WI38 (cell line): ENCODE results near the gene KCNJ12.

ENCODE experiments used
- H3K4me3 ChIP-seq: 2 replicates; pipeline ENCODE4 v1.5.1; 2011; ENCODE audit warnings: low read depth, mild to moderate bottlenecking, control low read depth, low read length
- TF ChIP-seq, protein P1 (sequence below): IDR thresholded peaks from 2 replicates; pipeline ENCODE4 v1.5.1; 2012; ENCODE audit warnings: low read depth, mild to moderate bottlenecking, control low read depth, low read length

The KCNJ12 gene

DNA sequence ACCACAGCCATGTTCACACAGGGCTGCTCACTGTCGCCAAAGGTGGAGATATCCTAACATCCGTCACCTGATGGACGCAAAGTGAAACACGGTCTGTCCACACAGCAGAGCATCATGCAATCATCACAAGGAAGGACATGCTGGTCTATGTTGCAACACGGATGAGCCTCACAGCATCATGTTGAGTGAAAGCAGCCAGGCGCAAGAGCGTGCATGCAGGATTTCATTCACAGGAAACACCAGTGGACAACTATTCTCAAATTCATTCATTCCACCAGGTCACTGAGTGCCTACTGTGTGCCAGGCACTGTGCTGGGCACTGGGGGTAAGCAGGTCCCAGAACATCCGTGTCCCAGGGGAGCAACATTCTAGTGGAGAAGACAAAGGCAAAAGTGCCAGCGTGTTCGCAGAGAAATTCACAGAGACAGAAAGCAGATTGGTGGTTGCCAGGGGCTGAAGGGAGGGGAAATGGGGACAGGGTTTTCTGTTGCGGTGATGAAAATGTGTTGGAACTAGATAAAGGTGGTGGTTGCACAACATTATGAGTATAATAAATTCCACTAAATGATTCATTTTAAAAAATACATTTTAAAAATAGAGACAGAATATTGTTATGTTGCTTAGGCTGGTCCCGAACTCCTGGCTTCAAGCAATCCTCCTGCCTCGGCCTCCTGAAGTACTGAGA is 22.7 kb upstream of the KCNJ12 start:
- no peak overlapping the region for H3K4me3 ChIP-seq
- TF ChIP-seq, protein P1, sequence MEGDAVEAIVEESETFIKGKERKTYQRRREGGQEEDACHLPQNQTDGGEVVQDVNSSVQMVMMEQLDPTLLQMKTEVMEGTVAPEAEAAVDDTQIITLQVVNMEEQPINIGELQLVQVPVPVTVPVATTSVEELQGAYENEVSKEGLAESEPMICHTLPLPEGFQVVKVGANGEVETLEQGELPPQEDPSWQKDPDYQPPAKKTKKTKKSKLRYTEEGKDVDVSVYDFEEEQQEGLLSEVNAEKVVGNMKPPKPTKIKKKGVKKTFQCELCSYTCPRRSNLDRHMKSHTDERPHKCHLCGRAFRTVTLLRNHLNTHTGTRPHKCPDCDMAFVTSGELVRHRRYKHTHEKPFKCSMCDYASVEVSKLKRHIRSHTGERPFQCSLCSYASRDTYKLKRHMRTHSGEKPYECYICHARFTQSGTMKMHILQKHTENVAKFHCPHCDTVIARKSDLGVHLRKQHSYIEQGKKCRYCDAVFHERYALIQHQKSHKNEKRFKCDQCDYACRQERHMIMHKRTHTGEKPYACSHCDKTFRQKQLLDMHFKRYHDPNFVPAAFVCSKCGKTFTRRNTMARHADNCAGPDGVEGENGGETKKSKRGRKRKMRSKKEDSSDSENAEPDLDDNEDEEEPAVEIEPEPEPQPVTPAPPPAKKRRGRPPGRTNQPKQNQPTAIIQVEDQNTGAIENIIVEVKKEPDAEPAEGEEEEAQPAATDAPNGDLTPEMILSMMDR, result no peak

DNA sequence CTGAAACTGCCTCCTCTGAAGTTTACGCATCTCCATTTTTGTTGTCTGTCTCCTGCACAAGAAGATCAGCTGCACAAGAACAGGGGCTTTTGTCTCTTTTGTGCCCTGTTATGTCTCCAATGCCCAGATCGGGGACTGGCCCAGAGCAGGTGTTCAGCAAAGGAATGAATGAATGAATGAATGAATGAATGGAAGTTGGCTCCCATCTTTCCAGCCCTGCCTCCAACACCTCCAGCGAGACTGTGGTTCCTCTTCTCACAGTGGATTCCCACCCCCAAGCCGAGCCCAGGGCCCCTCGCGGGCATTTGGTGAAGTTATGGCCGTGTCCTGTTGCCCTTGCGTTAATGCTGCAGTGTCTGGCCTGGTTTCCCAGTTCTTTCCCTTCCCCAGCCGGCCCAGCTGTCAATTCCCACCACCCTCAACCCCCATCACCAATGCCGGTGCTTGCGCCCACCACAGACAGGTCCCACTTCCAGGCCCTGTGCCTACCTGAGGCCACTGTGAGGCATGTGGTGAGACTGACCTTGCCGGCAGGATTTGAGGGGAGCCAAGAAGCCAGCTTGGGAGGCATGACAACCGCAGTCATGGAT is 21.3 kb upstream of the KCNJ12 start:
- H3K4me3 ChIP-seq, result no peak overlapping the region
- TF ChIP-seq, protein P1, result no peak

DNA sequence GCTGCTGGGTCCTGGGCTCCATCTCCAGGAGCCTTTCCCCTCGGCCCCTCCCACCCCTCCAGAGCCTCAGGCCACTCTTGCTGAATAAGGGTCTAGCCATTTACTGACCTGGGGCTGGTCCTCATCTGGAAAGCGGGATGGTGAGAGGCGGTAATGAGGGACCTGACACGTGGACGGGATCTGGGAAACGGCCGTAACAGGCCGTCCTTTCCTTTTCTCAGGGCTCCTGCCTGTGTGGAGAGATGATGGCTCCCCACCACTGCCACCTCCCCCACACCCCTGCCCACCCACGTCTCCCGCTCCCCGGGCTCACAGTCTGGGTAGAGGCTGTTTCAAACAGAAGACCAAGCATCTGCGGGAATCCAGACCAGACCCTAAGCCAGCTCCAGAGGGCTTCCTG is 20.6 kb upstream of the KCNJ12 start:
- TF ChIP-seq, protein P1, result no peak
- no peak overlapping the region for H3K4me3 ChIP-seq

DNA sequence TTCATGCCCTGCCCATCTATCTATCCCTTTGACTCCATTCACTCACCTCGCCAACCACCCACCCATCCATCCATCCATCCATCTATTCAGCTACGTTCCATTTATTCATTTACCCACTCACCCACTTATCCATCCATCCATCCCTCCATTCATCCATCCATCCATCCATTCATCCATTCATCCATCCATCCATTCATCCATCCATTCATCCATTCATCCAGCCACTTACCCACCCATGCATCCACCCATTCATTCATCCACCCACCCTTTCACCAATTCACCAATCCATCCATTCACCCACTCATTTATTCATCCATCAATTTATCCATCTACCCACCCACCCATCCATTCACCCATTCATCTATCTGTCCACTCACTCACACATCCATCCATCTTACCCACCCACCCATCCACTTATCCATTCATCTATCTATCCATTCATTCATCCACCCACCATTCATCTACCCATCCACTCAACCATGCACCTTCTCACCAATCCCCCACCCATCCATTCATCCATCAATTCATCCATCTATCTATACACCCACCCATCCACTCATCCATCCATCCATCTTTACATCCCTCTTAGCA is 19.5 kb upstream of the KCNJ12 start:
- TF ChIP-seq, protein P1, result no peak
- no peak overlapping the region for H3K4me3 ChIP-seq

DNA sequence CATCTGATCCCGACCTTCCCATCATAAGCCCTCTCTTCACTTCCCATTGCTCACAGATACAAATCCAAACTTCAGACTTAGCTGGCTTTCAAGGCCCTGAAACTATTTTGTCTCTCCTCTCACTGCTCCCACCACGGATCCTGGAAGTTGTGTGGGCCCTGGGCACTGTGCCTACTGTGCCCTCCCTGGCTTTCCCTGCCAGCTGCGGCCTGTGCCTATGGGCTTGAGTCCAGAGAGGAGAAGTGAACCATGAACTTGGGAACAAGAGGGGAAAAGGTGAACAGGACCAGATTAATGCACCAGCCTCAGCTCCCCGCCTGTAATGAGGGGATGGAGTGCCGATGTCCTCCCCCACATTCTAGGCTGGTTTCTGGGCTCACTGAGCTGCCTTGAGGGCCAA is 18.9 kb upstream of the KCNJ12 start:
- TF ChIP-seq, protein P1, result no peak
- H3K4me3 ChIP-seq, result no peak overlapping the region

DNA sequence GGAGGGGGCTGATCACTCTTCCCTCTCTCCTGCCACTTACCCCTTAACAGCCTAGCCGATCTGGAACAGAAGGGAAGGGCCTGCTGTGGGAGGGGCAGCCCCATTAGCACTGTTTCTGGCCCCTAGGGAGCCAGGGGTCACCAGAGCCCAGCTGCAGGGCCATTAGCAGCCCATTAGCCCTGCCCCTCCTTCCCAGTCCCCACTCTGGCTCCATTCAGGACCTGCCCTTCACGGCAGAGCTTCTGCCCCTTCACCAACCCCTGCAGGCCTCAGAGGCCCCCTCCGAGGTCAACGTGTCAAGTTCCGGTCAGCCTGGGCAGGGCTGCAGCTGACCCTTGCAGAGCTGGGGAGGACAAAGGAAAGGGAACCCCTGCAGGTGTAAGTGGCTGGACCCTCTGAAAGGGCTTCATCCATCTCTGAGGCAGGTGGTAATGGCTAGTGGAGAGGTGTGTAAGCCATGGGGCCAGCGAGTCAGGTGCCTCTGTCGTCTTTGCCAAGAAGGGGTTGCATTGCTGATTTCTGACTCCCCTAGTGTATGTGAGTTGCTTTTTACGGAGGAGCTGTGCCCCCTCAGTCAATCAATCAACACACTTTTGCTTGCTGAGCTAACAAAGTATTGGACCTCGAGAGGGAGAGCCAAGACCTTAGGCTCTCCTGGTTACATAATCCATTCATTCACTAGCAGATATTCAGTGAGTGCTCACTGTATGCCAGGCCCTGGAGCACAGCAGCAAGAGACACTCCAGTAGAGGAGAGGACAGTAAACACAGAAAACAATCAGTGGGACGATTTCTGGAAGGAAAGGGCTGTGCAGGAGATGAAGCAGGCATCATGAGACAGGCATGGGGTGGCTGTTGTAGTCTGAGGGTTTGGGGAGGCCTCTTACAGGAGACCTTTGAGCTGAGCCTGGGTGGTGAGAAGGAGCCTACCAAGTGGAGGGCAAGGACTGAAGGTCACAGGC is 18.2 kb upstream of the KCNJ12 start:
- TF ChIP-seq, protein P1, result no peak
- no peak overlapping the region for H3K4me3 ChIP-seq
